GM19452 (cell line): Measurements from ENCODE around the gene SRA1.

ENCODE experiments used
- ATAC-seq: cut with Tn5 transposase; IDR thresholded peaks from one replicate; pipeline ENCODE4 v1.9.1; 2021; ENCODE audit not compliant: unreplicated experiment

The SRA1 gene

DNA sequence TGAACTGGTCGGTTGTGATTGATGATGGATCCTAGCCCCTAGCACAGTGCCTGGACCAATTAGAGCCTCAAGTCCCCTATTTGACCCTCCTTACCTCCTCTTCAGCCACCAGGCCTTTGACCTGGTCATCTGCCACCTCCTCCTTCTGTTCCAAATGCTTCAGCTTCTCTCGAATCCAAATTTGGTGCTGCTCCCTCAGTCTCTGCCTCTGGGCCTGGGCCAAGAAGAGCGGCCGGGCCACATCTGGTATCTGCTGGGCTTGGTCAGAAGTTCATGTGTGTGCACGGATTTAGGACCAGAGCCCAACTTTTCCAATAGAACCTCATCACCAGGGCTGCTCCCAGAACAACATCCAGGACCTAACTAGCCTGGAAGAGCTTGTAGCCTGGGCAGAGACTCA is 13.8 kb upstream of the SRA1 start:
- ATAC-seq, result no peak

DNA sequence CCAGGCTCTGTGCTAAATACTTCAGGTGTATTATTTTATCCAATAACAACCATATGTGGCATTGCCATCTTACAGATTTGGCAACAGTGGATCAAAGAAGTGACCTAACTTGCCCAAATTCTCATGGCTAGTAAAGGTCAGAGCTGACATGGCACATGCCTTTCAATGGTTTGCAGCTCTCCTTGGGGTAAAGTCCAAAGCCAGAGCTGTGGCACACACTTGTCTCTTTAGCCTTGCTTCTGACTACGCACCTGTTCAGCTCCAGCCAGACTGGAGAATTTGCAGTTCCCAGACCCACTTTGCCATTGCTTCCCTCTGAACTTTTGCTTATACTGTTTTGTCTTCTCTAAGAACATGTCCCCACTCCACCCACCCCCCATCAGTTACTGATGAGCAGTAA is 13.2 kb upstream of the SRA1 start:
- ATAC-seq, result no peak

DNA sequence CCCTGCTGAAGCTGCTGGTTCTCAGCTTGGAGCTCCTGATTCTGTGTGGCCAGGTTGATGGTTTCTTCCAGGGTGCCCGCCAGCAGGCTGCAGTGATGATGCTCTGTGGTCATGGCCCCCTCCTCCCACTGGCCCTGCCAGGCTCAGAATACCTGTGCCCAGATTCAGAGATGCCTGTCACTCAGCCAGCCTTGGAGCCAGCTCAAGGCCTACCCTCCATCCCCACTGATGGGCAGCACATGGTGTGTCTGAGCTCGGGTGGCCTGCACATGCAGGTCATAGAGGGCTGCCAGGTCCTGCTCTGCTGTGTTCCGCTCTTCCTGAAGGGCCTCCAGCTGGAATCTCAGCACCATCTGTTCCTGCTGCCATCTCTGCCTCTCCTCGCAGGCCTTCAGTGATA is 12.8 kb upstream of the SRA1 start:
- no peak for ATAC-seq

DNA sequence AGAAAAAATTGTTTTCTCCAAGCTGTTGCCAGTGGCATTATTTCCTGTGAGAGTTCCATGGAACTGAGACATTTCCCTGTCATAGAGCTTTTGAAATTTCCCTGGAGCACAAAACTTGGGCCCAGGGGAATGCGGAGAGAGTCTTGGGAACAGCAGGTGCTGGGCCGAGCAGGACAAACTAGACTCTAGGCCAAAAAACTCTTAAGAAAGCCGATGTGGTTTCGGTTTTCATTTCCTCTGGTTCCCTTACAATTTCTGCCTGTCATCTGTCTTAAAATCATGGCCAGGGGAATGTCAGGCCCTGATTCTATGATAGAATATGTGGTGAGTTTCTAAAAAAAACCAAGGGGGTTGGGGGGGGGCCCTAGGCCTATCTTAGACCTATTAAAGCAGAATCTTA is 11.9 kb upstream of the SRA1 start:
- ATAC-seq, result no peak

DNA sequence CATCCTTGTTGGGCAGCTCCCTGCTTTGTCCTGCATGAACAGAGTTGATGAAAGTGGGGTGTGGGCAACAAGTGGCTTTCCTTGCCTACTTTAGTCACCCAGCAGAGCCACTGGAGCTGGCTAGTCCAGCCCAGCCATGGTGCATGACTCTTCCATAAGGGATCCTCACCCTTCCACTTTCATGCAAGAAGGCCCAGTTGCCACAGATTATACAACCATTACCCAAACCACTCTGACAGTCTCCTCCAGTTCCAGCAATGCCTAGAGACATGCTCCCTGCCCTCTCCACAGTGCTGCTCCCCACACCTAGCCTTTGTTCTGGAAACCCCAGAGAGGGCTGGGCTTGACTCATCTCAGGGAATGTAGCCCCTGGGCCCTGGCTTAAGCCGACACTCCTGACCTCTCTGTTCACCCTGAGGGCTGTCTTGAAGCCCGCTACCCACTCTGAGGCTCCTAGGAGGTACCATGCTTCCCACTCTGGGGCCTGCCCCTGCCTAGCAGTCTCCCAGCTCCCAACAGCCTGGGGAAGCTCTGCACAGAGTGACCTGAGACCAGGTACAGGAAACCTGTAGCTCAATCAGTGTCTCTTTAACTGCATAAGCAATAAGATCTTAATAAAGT is 11.3 kb upstream of the SRA1 start:
- no peak for ATAC-seq

DNA sequence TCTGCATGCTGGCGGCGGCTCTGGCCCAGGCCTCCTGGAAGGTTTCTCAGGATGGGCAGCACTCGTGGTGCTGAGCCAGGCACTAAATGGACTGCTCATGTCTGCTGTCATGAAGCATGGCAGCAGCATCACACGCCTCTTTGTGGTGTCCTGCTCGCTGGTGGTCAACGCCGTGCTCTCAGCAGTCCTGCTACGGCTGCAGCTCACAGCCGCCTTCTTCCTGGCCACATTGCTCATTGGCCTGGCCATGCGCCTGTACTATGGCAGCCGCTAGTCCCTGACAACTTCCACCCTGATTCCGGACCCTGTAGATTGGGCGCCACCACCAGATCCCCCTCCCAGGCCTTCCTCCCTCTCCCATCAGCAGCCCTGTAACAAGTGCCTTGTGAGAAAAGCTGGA is 10.6 kb upstream of the SRA1 start:
- ATAC-seq, result no peak

DNA sequence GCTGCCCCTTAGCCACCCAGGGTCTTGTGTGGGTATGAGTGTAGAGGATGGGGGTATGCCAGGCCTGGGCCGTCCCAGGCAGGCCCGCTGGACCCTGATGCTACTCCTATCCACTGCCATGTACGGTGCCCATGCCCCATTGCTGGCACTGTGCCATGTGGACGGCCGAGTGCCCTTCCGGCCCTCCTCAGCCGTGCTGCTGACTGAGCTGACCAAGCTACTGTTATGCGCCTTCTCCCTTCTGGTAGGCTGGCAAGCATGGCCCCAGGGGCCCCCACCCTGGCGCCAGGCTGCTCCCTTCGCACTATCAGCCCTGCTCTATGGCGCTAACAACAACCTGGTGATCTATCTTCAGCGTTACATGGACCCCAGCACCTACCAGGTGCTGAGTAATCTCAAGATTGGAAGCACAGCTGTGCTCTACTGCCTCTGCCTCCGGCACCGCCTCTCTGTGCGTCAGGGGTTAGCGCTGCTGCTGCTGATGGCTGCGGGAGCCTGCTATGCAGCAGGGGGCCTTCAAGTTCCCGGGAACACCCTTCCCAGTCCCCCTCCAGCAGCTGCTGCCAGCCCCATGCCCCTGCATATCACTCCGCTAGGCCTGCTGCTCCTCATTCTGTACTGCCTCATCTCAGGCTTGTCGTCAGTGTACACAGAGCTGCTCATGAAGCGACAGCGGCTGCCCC is 10.0 kb upstream of the SRA1 start:
- no peak for ATAC-seq

DNA sequence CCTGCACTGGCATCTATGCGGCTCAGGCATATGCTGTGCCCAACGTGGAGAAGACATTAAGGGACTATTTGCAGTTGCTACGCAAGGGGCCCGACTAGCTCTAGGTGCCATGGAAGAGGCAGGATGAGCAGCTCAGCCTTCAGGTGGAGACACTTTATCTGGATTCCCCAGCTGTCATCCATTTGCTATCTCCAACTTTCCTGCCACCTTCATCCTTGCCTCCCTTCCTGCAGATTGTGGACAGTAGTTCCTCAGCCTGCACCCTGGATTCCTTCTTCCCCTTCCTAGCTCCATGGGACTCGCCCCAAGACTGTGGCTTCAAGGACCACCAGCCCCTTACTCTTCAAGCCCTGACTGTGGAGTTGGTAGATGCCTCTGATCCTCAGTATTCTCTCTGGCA is 9.4 kb upstream of the SRA1 start:
- no peak for ATAC-seq

DNA sequence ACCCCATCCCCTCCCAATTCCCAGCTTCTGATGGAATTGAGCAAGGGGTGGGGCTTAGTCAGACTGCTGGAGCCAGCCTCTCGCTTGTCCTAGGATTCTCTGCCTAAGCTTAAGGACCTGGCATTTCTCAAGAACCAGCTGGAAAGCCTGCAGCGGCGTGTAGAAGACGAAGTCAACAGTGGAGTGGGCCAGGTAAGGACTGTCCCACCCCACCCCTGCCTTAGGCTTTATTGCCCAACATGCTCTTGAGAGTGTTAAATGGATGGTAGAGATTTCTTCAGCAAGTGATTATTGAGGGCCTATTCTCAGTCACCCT is 8.5 kb upstream of the SRA1 start:
- ATAC-seq, result no peak

DNA sequence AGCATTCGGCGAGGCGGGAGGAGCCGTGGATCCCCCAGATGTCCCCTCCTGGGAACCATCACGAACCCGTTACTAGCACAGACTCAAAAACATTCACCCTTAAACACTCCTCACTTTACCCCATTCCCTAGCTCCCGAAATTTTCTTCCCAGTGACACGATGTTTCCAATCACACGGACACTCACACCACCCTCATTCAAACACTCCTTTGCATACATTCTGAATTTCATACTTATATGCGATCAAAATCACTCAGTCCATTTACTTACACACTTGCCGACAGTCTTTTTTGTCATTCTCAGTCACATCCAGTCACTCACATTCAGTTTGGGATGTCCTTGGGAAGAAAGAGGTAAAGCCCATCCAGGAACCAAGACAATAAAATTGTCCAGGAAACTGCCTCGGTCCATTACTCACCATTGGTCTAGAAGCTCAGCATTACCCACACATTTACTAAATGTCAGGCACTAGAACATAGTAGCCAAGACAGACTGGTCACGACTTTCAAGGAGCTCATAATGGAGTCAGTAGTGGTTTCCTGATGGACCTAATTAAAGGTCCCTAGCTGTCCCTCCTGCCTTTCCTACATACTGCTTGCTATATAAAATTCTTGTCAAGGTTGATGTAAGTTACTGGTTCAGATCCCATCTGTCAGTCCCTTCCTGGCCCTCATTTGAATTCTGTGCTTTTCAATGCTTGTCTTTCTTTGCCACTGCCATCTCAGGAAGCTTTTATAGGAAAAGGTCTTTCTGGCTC is 7.9 kb upstream of the SRA1 start:
- peak; percentile 1 for ATAC-seq

DNA sequence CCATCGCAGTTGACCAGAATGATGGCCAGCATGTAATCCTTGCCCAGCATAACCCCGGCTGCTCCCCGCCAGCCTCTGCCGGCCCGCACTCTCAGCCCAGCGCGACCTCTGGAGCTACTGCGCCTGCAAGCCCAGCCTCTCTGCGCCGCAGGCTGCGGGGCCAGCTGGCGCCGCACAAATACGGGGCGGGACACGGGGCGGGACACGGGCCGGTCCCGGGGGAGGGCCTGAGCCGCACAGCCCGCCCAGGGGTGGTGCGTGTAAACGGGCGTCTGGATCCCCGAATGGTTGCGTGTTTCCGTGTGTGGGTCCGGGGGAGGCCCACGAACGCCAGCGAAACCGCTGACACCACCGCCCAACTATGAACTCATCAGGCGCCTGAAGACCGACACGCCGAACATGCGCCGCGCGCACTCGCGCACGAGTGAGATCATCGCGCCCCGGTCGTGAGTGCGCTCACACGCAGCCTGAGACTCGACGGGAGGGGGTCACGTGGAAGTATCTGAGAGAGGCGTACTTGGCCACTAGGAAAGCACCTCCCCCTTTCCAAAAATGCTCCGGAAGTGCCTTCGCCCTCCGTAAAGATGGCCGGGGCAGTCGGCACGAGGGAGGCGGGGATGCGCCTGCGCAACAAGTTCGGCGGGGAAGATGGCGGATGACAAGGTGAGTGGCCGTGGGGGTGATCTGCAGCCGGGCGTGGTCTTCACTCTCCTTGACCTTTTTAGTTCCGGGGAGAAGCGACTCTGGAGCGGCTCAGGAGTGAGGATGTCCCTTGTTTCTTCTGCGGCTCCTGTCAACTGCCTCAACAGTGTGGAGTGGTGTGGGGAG is 7.1 kb upstream of the SRA1 start, which contains the start of the genes APBB3 and SLC35A4:
Gene APBB3, minus strand, starts transcription at position 403 of the 828 bp plus-strand sequence. Its CDS starts 353 bp downstream, at position 50.
Gene SLC35A4, plus strand, starts transcription at position 633 of the 828 bp plus-strand sequence. CDS start 2,342 bp downstream, outside the sequence.
- ATAC-seq, result peak; percentile 87

DNA sequence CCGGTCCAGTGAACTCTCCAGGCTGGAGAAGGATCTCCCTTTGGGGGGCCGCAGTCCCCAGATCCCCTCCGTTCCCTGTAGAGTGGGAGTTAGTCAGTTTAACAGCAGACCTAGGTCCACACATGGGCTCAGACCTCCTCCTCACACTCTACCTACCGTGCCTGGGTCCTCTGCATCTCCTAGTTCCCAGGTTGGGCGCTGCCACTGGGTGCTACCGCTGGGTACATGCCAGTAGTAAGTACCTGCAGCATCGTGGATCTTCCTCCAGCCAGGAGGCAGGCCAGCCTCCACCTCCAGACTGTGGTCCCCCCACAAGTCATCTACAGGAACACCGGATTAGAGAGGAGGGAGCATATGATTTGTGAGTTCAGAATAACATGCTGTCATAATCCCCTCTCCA is 6.3 kb upstream of the SRA1 start:
- no peak for ATAC-seq

DNA sequence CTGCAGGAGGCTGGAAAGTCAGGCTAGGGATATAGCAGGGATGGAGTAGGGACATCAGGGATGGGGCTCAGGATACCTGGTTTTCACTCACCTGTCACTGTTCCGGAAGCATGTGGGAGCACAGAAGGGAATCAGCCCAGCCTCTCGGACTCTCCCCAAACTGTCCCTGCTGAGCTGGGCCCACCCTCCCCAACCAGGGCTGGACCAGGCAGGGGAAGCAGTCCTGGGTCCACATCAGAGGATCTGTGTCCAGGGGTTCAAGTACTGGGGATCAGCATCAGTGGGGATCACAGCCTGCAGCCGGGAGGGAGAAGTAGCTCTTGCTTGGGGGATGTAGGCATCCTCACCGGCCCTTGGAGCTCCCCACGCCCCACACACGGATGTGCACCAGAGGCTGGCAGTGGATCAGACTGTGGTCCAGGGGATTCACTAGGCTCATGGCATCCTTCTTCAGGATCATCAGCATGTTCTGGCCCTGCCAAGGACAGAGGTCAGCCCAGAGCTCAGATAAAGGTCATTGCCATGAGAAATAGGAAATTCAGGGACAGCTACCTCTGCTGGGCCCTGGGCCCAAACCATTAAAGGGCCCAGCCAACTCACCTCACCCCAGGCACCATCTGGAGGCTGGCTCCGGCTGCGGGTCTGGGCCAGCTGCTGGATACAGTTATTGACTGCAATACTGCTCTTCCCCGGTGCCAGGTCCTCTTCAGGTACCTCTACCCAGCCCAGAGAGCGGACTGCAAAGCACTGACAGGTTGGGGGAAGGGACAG is 4.7 kb upstream of the SRA1 start:
- ATAC-seq, result no peak

DNA sequence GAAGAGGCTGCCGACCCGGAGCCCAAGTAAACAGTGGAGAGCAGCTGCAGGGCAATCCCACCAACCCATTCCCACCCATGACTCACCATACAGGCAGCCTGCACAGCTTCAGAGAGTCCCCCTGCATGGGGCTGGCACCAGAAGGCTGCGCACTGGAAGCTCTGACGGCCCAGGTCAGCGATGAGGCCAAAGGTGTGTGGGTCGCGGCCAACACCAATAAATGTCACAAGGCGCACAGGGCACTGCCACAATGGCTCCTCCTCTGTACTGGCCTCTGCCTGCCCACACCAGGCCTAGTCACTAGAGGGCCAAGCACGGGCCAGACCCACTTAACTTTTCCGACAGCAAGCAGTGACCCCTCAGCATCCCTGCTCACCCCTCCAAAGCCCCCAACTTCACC is 3.0 kb upstream of the SRA1 start:
- ATAC-seq, result no peak

DNA sequence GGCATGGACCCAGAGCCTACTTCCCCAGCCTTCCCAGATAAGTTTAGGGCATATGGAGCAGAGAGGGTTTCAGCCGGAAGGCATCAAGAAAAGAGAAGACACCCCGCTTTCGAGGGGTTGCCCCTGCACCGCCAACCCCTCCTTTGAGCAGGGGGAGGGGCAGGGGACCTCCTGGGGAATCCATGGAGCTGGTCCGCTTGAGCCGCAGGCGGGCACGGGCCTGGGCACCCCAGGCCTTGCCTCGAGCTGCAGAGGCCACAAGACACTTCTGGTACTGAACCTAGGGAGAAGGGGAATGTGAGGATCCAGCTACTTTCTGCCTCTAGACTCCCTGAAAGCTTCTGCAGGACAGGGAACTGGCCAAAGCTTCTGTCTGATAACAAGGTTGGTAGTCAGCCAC is 1.3 kb upstream of the SRA1 start:
- no peak for ATAC-seq

DNA sequence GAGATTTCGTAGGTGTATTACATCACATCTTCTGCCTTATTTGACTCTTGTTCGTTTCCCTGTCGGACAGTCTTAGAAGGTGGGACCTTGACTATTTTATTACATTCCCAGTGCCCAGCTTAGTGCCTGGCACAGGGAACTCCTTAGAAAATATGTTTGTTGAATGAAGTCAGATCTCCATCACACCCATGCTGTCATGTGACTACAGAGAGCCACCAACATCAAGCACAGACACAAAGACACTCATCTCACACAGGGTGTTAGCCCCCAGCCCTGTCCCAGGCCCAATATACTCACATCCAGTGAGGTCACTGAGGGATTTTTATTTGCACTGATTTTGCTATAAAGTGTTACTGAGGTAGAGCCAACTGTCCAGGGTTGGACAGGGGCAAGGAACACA is 692 bp upstream of the SRA1 start:
- no peak for ATAC-seq

DNA sequence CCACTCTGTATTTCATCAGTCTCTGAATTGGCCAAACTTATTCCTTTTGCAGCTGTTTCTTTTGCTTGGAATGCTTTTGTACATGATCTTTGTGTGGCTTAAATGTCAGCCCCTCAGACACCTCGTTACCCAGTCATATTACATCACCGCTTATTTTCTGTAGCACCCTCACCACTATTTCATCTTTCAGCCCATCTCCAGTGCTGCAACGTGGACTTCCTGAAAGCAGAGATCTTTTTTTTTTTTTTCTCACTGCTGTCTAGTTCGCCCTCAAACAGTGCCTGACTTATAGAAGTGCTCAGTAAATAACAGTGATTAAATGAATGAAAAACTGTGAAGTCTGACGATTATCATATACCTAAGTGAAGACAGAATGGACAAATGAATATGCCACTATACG is 835 bp downstream of the SRA1 start:
- ATAC-seq, result no peak

DNA sequence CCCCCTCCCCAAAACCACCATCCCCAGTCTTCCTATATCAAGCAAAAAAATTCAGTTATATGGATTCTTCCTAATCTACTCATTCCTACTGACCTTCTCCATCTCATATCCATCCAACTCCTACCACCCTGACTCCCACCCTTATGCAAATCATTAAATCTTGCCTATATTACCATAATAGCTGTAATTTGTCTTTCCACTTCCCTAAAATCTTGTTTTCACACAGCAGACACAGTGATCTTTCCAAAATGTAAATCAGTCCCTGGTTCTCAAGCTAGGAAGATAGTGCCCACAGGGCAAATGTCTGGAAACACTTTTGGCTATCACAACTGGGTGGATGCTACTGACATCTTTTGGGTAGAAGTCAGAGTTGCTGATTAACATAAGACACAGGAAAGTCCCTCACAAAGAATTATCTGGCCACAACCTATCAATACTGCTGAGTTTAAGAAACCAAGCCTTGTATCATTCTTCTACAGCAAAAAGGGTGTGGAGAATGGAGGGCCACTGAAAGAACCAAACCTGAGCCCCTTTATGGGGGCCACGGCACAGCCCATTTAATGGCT is 1.4 kb downstream of the SRA1 start:
- ATAC-seq, result no peak

DNA sequence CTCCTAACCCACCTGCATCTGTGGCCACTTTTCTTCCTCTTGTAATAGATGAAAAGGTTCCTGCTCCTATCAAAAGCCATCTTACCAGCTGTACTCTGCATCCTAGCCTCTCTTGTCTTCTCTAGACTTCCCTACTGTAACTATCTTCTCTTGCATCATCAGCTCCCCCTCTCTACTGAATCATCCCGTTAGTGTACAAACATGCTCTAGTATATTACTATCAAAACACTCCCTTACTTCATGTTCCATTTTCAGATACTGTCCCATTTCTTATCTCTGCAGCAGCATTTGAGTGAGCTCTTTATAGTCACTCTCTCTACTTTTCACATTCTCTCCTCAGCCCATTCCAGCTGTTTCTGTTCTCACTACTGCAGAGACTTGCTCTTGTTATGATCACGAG is 2.8 kb downstream of the SRA1 start:
- no peak for ATAC-seq

DNA sequence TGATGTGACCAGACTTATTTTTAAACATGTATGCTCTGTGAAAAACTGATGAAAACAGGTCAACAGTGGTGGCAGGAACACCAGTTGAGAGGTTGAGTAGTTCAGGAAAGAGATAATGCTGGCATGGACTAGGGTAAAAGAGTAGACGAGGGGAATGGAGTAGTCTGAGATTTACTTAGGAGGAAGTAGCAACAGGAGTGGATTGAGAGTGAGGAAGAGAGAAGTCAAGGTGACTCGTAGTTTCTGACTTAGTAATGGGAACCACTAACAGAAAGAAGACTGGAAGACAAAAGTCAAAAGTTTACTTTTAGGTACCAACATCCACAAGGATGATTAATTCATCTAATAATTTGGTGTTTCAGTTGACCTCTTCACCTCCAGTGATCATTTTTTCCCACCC is 3.6 kb downstream of the SRA1 start:
- ATAC-seq, result no peak
